HepG2 (cell line): ENCODE results near the gene PHF5A. TPM values are rescaled to one million over a fixed set of nuclear protein-coding genes. Genes with fewer than 3 reads are reported as not detected.
"Not testable (repeated sequence)": the region's sequence is repeated elsewhere in the genome, so short reads cannot be mapped to it uniquely, and the experiment has no call there.

ENCODE experiments used
- ATAC-seq: fragments of 200-7000 bp; cut with Tn5 transposase; 3 replicates; pipeline ENCODE4 v1.9.1; 2020; ENCODE audit warnings: mild to moderate bottlenecking, moderate library complexity
- BruUV-seq: library from RNA; stranded (reverse); fragments of 400-500 nt; replicated peaks from 2 replicates; lab custom pipeline; 2021; lab: Mats Ljungman, UMichigan
- CTCF ChIA-PET: fragments of 300-600 bp; formaldehyde crosslinking; extraction: SDS; loops from one replicate; lab custom pipeline; 2021; ENCODE audit warnings: low total read pairs, inconsistent platforms, low intra/inter-chr PET ratio; lab: Yijun Ruan, JAX
- POLR2A ChIA-PET: fragments of 350-600 bp; sonication (Branson Sonifier 250); formaldehyde crosslinking; loops from one replicate; lab custom pipeline; 2020; ENCODE audit warnings: antibody characterized with exemption, inconsistent platforms; lab: Yijun Ruan, JAX
- DNase-seq: peaks from one replicate; pipeline ENCODE4 v3.0.0-alpha.2; 2015; ENCODE audit warnings: low spot score
- FAIRE-seq: peaks from 3 replicates; lab custom pipeline; 2011; peaks lifted over from hg19 to GRCh38; lab: Jason Lieb, UNC
- H2AFZ ChIP-seq: one replicate; pipeline ENCODE4 v1.6.1; 2011; ENCODE audit warnings: low read length, inconsistent platforms
- H3K27ac ChIP-seq: fragments of 300-600 bp; 3 replicates; pipeline ENCODE4 v1.8.0; 2011; ENCODE audit warnings: mixed run types, mild to moderate bottlenecking, mixed read lengths, low read length, inconsistent platforms; ENCODE audit not compliant: insufficient read depth; ENCODE audit errors: extremely low read length
- H3K27me3 ChIP-seq, 2 experiments: fragments of 200-600 bp in 1 of 2; 2 replicates in 1 of 2; 3 replicates in 1 of 2; pipeline versions ENCODE4 v1.6.0 to v1.8.0; 2011; ENCODE audit warnings: low read length in 2 of 2, mild to moderate bottlenecking in 2 of 2, moderate library complexity in 2 of 2, inconsistent platforms in 1 of 2; ENCODE audit not compliant: insufficient read depth in 2 of 2, control insufficient read depth in 1 of 2
- H3K36me3 ChIP-seq, 2 experiments: fragments of 200-600 bp in 1 of 2; replicated peaks in 1 of 2; 2 replicates in 1 of 2; 3 replicates in 1 of 2; pipeline versions ENCODE4 v1.5.1 to v1.8.0; 2011; ENCODE audit warnings: low read length in 2 of 2, inconsistent platforms in 1 of 2; ENCODE audit not compliant: insufficient read depth in 2 of 2, control insufficient read depth in 1 of 2
- H3K4me1 ChIP-seq: 2 replicates; pipeline ENCODE4 v1.5.1; 2012; ENCODE audit warnings: low read length, inconsistent platforms; ENCODE audit not compliant: insufficient read depth
- H3K4me2 ChIP-seq: 2 replicates; pipeline ENCODE4 v1.6.0; 2011; ENCODE audit warnings: low read depth, low read length, inconsistent platforms
- H3K4me3 ChIP-seq, 3 experiments: fragments of 200-600 bp in 1 of 3; sonication (generic), shearing (Covaris generic) in 1 of 3; replicated peaks in 1 of 3; 2 replicates each; pipeline ENCODE4 v1.5.1; 2011 to 2016; ENCODE audit warnings: low read length in 3 of 3, inconsistent platforms in 2 of 3, low read depth in 2 of 3, mild to moderate bottlenecking in 2 of 3, control low read depth in 1 of 3, mixed read lengths in 1 of 3; ENCODE audit not compliant: insufficient read depth in 1 of 3
- H3K79me2 ChIP-seq: one replicate; pipeline ENCODE4 v1.6.1; 2011; ENCODE audit warnings: low read length, inconsistent platforms; ENCODE audit not compliant: insufficient read depth
- H3K9ac ChIP-seq: 2 replicates; pipeline ENCODE4 v1.6.0; 2011; ENCODE audit warnings: mild to moderate bottlenecking, low read depth, low read length, inconsistent platforms; ENCODE audit not compliant: insufficient read depth
- H3K9me3 ChIP-seq: 2 replicates; pipeline ENCODE4 v1.5.1; 2012; ENCODE audit warnings: mild to moderate bottlenecking, low read length
- H4K20me1 ChIP-seq: 2 replicates; pipeline ENCODE4 v1.6.0; 2011; ENCODE audit warnings: inconsistent platforms, mild to moderate bottlenecking, low read length, moderate library complexity; ENCODE audit not compliant: insufficient read depth
- CEBPG ChIP-seq: IDR thresholded peaks from 2 replicates; pipeline ENCODE4 v1.6.1; 2016
- HNRNPL ChIP-seq: fragments of 200-400 bp; formaldehyde crosslinking; IDR thresholded peaks from 2 replicates; pipeline ENCODE4 v1.6.1; 2017; ENCODE audit warnings: mild to moderate bottlenecking, low read depth, low read length
- POLR2G ChIP-seq: fragments of 200-400 bp; formaldehyde crosslinking; IDR thresholded peaks from 2 replicates; pipeline ENCODE4 v1.6.1; 2018; ENCODE audit warnings: mild to moderate bottlenecking, low read depth, low read length, moderate library complexity
- RBFOX2 ChIP-seq: fragments of 200-400 bp; formaldehyde crosslinking; IDR thresholded peaks from 2 replicates; pipeline ENCODE4 v1.6.1; 2017; ENCODE audit warnings: low read depth, mild to moderate bottlenecking, low read length
- SOX13 ChIP-seq, 3 experiments: fragments of 450-650 bp in 1 of 3; sonication (generic) in 1 of 3; formaldehyde crosslinking in 1 of 3; IDR thresholded peaks in 2 of 3; conservative IDR thresholded peaks in 1 of 3; 2 replicates each; pipeline versions ENCODE4 v1.5.0 to v1.6.1; 2016 to 2020; ENCODE audit warnings: antibody characterized with exemption in 1 of 3, mild to moderate bottlenecking in 1 of 3, missing compliant biosample characterization in 1 of 3, missing genetic modification reagents in 1 of 3, moderate library complexity in 1 of 3
- WGBS: methylation state at CpG from one replicate; pipeline ENCODE4 v1.1.6; 2017; ENCODE audit warnings: low lambda C conversion rate; 5-methylcytosine and 5-hydroxymethylcytosine counted together
- in situ Hi-C: cut with HindIII; loops from 2 replicates; pipeline ENCODE4 v1.10.0; 2017; ENCODE audit warnings: low pct_unique_long_range_greater_than_20kb; ENCODE audit not compliant: extremely low pct_ligation_motif_present
- intact Hi-C: fragments of 100-400 bp; cut with micrococcal nuclease; formaldehyde crosslinking; loops from one replicate; pipeline ENCODE4 v1.10.0; 2022; ENCODE audit not compliant: unreplicated experiment
- polyA plus RNA-seq, 8 experiments: library from polyadenylated mRNA; depleted of rRNA in 3 of 8; stranded (reverse) in 7 of 8; unstranded in 1 of 8; fragments of >200 nt; fragmentation: Illumina TruSeq in 4 of 8; extraction: Trizol in 4 of 8; gene quantifications; 2 replicates each; pipeline versions ENCODE4 v1.2.1 to v1.2.3, GENCODE V29; 2011 to 2016; ENCODE audit warnings: low read depth in 4 of 8, missing spikeins in 1 of 8, mixed read lengths in 1 of 8; ENCODE audit not compliant: insufficient read depth in 1 of 8
- total RNA-seq, 5 experiments: library from RNA; depleted of rRNA; stranded (reverse); fragments of >200 nt; fragmentation: Illumina TruSeq; extraction: Trizol; gene quantifications; 2 replicates each; pipeline ENCODE4 v1.2.3, GENCODE V29; 2016; ENCODE audit warnings: low read depth in 1 of 5

PHF5A gene
- total and polyA plus RNA-seq, 2 of the 13 experiments (the other 11 are each of a cell fraction or from before 2014, with no cell fraction given): 56.6 to 105 TPM

GRCh38 chr22:41434361-41435003, 34.0 kb downstream of the PHF5A start:
- ATAC-seq, H3K4me3 ChIP-seq, intact Hi-C loops, CTCF ChIA-PET, DNase-seq, H3K27me3 ChIP-seq, POLR2A ChIA-PET, FAIRE-seq, H3K4me2 ChIP-seq, H3K79me2 ChIP-seq, H3K9me3 ChIP-seq, H2AFZ ChIP-seq, H3K9ac ChIP-seq, H3K27ac ChIP-seq, BruUV-seq, in situ Hi-C loops: not testable (repeated sequence)
- H4K20me1 ChIP-seq: peaks cover 23% of the 10 kb centered on the region
- H3K36me3 ChIP-seq: peaks cover 15 to 39% of the 10 kb centered on the region in 2 experiments; a peak in 4 of 5 replicates
- WGBS: 100% methylated on average over 2 of the region's 5 CpGs
- TF ChIP-seq POLR2G (0 out of 2 replicates have a peak, but pooled peaks have one; percentile 28), RBFOX2 (peak; percentile 51), HNRNPL (0 out of 2 replicates have a peak, but pooled peaks have one; percentile 20)
- H3K4me1 ChIP-seq: peaks cover 23% of the 10 kb centered on the region

- POLR2A ChIA-PET; BruUV-seq; TF ChIP-seq SOX13 (IDR thresholded peaks at IDR 0.05): not testable (repeated sequence)
- 0 out of 4 replicates have a peak, but pooled peaks of 1 of the 2 experiments have one; percentile 23 for TF ChIP-seq SOX13 (CRISPR knock-in tag; conservative IDR thresholded peaks at IDR 0.05 in 1 of 2, IDR thresholded peaks at IDR 0.05 in 1 of 2)
- 0 out of 2 replicates have a peak, but pooled peaks have one; percentile 36 for TF ChIP-seq CEBPG (CRISPR knock-in tag)
- TF ChIP-seq, all 625 proteins: peak for 2; not testable (repeated sequence) for 623
- H3K4me2 ChIP-seq, in situ Hi-C loops, CTCF ChIA-PET, intact Hi-C loops, H3K79me2 ChIP-seq, H3K27me3 ChIP-seq, FAIRE-seq, H3K9me3 ChIP-seq, H3K4me3 ChIP-seq, H3K9ac ChIP-seq, H2AFZ ChIP-seq, ATAC-seq, H3K27ac ChIP-seq, DNase-seq: not testable (repeated sequence)
- Histone ChIP-seq H3K36me3 (peaks cover 13 to 33% of the 10 kb centered on the region in 2 experiments; a peak in 4 of 5 replicates), H3K4me1 (peaks cover 23% of the 10 kb centered on the region), H4K20me1 (peaks cover 19% of the 10 kb centered on the region)
- WGBS: 64% methylated on average over 1 of the region's 1 CpG
Measured at GRCh38 chr22:41433480-41433879, 35.0 kb downstream of the PHF5A start.
